Posterior cingulate gyrus (tissue), 11 donors: ENCODE measurements around the gene SAP30BP.

Experiments
- DNase-seq, 10 donors: peaks; one replicate each; pipeline versions ENCODE4 v3.0.0 to v3.0.0-alpha.2; 2020 to 2021; ENCODE audit warnings: mixed read lengths in 3 of 10
- intact Hi-C: fragments of 100-400 bp; cut with DNase I; formaldehyde crosslinking; loops from one replicate; pipeline ENCODE4 v1.15.1; 2023

The SAP30BP gene

GRCh38 chr17:75733471-75733870, 66.3 kb downstream of the SAP30BP start:
- peak in 2 of 10 donors; percentile 8 to 61 for DNase-seq
- intact Hi-C loops = no loop called here

GRCh38 chr17:75734674-75735294, 67.6 kb downstream of the SAP30BP start:
- intact Hi-C loops = no loop called here

GRCh38 chr17:75736173-75736835, 69.2 kb downstream of the SAP30BP start:
- intact Hi-C loops = no loop called here

More at GRCh38 chr17:75734674-75735294, 67.6 kb downstream of the SAP30BP start:
- DNase-seq = no peak

GRCh38 chr17:75737133-75737962, 70.2 kb downstream of the SAP30BP start:
- DNase-seq = peak in 2 of 10 donors; percentile 8 to 80
- intact Hi-C loops = no loop called here

More at GRCh38 chr17:75736173-75736835, 69.2 kb downstream of the SAP30BP start:
- peak in 1 of 10 donors; percentile 80 for DNase-seq

GRCh38 chr17:75738218-75738802, 71.2 kb downstream of the SAP30BP start:
- intact Hi-C loops = no loop called here
- DNase-seq = peak in 5 of 10 donors; percentile 25 to 94 (median 71)

GRCh38 chr17:75739174-75739573, 72.0 kb downstream of the SAP30BP start:
- intact Hi-C loops = no loop called here

GRCh38 chr17:75739801-75740200, 72.7 kb downstream of the SAP30BP start:
- intact Hi-C loops = no loop called here
- peak in 1 of 10 donors; percentile 72 for DNase-seq

More at GRCh38 chr17:75739174-75739573, 72.0 kb downstream of the SAP30BP start:
- no peak for DNase-seq

GRCh38 chr17:75740215-75740614, 73.1 kb downstream of the SAP30BP start:
- intact Hi-C loops = no loop called here
- no peak for DNase-seq

- peak in 1 of 10 donors; percentile 61 for DNase-seq
- intact Hi-C loops = no loop called here
Observed at GRCh38 chr17:75740631-75741077, 73.5 kb downstream of the SAP30BP start.

GRCh38 chr17:75742337-75742736, 75.2 kb downstream of the SAP30BP start:
- intact Hi-C loops = no loop called here
- no peak for DNase-seq

- intact Hi-C loops = no loop called here
- no peak for DNase-seq
Observed at GRCh38 chr17:75743625-75744206, 76.6 kb downstream of the SAP30BP start.

GRCh38 chr17:75748706-75749105, 81.6 kb downstream of the SAP30BP start:
- no peak for DNase-seq
- intact Hi-C loops = loop anchor here (1.0 kb wide), 2 partner anchors 73 to 115 kb away; partner anchors contain the start of gene SMIM5

GRCh38 chr17:75749545-75750389, 82.6 kb downstream of the SAP30BP start:
- DNase-seq = peak; percentile 76 to 98 (median 91)
- intact Hi-C loops = loop anchor here (1.0 kb wide), 1 partner anchor 116 kb away; the partner anchor contains the start of gene SMIM5

GRCh38 chr17:75750661-75751423, 83.7 kb downstream of the SAP30BP start:
- no peak for DNase-seq
- intact Hi-C loops = no loop called here

- intact Hi-C loops = no loop called here
- DNase-seq = no peak
Observed at GRCh38 chr17:75751676-75752404, 84.7 kb downstream of the SAP30BP start.

- DNase-seq = no peak
- intact Hi-C loops = no loop called here
Observed at GRCh38 chr17:75752405-75752709, 85.2 kb downstream of the SAP30BP start.

- DNase-seq = no peak
- intact Hi-C loops = no loop called here
Observed at GRCh38 chr17:75752802-75753513, 85.8 kb downstream of the SAP30BP start.
